Stimulated activated naive CD8-positive, alpha-beta T cell treated with anti-CD3 and anti-CD28 coated beads, Interleukin-15, amount 100 ng/mL, for 72 hours (primary cell): ENCODE measurements around the gene CLIC3.
A peak's percentile ranks its signal among the peaks of the same experiment; 100 is the strongest.

ENCODE experiments used
- ATAC-seq: fragments of 150-1000 bp; cut with Tn5 transposase; 2 replicates; pipeline ENCODE4 v1.10.0; 2021; ENCODE audit warnings: mild to moderate bottlenecking, moderate library complexity
- DNase-seq, 2 donors: peaks; one replicate each; pipeline ENCODE4 v3.0.0; 2021 to 2022
- H3K27ac Mint-ChIP-seq, 2 donors: one replicate each; pipeline ENCODE4 v1.8.0; 2022; ENCODE audit warnings: mild to moderate bottlenecking in 2 of 2, mixed read lengths in 2 of 2, moderate library complexity in 2 of 2
- H3K27me3 Mint-ChIP-seq: one replicate; pipeline ENCODE4 v1.8.0; 2022; ENCODE audit warnings: mixed read lengths
- H3K4me1 Mint-ChIP-seq: one replicate; pipeline ENCODE4 v1.8.0; 2022; ENCODE audit warnings: mild to moderate bottlenecking, mixed read lengths
- H3K4me3 Mint-ChIP-seq, 2 donors: one replicate each; pipeline ENCODE4 v1.8.0; 2022; ENCODE audit warnings: mild to moderate bottlenecking in 2 of 2, mixed read lengths in 2 of 2, moderate library complexity in 1 of 2
- H3K9me3 Mint-ChIP-seq, 2 donors: one replicate each; pipeline ENCODE4 v1.8.0; 2022; ENCODE audit warnings: mixed read lengths in 2 of 2

Gene CLIC3

DNA sequence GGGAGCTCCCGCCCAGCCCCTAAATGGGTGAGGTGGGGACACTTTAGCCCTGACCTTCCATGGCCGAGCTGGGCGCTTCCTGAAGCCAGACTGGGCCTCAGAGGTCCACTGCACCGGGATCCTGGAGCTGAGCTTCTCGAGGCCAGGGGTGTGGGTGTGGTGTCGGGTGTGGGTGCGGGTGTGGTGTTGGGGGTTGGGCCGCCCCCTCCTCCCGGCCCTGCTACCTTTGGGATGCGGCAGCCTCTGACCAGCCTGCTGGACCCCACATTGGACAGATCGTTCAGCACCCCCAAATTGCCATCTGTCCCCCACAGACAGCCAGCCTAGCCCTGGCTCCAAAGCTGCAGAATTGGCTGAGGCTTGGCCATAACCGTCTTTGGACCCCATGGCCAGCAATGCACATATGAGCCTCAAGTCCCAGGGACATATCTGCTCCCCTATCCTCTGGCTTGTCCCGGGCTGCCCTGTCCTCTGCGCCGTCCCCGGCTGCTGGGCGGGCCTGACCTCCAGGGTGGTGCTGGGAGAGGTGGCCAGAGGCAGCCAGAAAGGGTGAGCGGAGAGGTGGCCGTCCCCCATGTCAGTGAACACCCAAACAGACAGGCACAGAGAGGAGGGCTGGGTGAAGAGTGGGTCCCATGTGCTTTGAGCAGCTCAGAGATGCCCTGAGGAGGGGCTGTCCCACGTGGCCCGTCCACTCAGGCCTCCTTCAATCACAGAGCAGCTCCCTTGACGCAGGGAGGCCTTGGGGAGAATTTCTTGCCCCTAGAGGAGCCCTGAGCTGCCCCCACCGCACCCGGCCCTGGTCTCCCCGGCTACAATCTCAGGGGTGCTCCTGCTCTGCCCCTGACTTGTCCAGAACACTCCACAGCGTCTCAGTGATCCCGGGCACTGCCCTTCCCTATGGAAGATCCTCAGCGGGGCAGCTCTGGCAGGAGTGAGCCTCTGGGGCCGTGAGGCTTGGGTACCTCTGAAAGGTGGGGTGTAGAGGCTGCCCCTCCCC, 22.4 kb downstream of the CLIC3 start:
- Mint-ChIP-seq H3K27ac (no peak overlapping the region), H3K27me3 (no peaks in the 10 kb centered on the region), H3K4me3 (no peak overlapping the region), H3K4me1 (peaks cover 45% of the 10 kb centered on the region), H3K9me3 (no peaks in the 10 kb centered on the region)
- ATAC-seq (no peak), DNase-seq (no peak)

DNA sequence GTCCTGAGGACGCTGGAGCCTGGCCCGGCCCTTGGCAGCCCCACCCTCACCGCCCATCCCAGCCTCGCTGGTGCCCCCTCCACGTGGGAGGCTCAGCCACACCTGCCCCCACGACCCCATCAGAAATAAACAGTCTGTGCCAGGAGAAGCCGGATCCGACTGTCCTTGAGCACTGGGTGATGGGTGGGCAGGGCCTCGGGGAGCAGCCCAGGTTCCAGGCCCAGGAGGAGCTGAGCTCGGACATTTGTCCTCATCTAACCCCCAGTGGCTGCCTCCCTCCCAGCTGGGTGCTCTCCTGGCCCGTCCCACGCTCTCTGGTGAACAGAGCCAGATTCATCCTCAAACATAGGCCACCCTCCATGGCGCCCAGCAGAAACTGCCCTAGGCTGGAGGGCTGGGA, 23.6 kb downstream of the CLIC3 start:
- Mint-ChIP-seq H3K27ac (no peak overlapping the region), H3K27me3 (no peaks in the 10 kb centered on the region), H3K4me1 (peaks cover 45% of the 10 kb centered on the region), H3K9me3 (no peaks in the 10 kb centered on the region), H3K4me3 (no peak overlapping the region)
- ATAC-seq, result no peak
- no peak for DNase-seq

DNA sequence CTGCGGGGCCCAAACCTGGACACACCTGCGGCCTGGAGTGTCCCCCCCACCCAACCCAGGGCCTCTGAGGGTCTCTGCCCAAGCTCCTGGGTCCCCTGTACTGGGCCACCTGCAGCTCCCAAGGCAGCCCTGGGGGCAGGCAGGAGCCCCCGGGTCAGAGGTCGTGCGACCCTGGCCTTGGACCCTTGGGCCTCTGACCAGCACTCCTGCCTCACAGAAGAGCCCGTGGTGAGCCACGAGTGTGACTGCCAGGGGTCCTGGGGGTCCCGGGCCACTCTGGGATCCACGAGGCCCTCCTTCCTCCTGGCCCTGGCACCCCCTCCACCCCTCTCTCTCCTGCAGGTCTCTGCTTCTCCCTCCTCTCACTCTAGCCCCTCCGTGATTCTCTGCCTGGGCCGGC, 24.0 kb downstream of the CLIC3 start:
- Mint-ChIP-seq H3K27ac (no peak overlapping the region), H3K9me3 (no peaks in the 10 kb centered on the region), H3K27me3 (no peaks in the 10 kb centered on the region), H3K4me3 (no peak overlapping the region), H3K4me1 (peaks cover 41% of the 10 kb centered on the region)
- ATAC-seq, result no peak
- no peak for DNase-seq

DNA sequence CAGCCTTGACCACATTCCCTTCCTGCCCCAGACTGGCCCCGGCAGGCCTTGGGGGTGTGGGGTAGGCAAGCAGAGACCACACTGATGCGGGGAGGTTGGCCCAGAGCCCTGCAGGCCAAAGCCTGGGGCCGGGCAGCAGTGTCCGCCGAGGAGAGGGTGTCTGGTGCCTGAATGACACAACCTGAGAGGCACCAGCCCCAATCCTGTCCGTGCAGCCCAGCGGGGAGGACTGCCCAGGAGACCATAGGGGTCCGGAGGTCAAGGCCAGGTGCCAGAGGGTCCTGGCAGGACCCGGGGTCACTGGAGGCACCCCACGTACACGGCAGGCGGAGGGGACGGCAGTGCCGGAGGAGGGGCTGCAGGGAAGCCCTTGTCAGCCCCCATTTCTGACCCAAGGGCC, 24.6 kb downstream of the CLIC3 start:
- Mint-ChIP-seq H3K27ac (no peak overlapping the region), H3K4me1 (peaks cover 35% of the 10 kb centered on the region), H3K4me3 (no peak overlapping the region), H3K27me3 (no peaks in the 10 kb centered on the region), H3K9me3 (no peaks in the 10 kb centered on the region)
- DNase-seq (no peak), ATAC-seq (no peak)

DNA sequence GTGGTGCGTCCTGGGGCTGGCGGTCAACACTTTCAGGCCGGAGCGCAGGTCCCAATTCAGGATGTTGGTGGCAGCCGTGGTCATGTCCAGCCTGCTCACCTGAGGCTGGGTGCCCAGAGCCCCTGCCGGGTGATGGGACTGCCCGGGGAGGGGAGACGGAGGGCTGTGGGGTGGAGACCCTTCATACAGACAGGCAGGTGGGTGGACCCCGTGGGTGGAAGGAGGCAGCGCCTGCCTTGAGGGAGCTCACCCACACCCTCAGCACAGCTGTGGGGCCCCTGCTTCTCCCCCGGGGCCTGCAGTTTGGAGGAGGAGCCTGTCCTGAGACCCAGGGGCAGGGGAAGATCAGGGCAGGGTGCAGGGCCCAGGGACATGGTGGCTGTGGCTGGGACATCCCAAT, 26.0 kb downstream of the CLIC3 start:
- Mint-ChIP-seq H3K27me3 (no peaks in the 10 kb centered on the region), H3K4me1 (peaks cover 34% of the 10 kb centered on the region), H3K4me3 (no peak overlapping the region), H3K27ac (peak overlapping the region in 1 of 2 donors; percentile 8), H3K9me3 (no peaks in the 10 kb centered on the region)
- ATAC-seq, result no peak
- no peak for DNase-seq

DNA sequence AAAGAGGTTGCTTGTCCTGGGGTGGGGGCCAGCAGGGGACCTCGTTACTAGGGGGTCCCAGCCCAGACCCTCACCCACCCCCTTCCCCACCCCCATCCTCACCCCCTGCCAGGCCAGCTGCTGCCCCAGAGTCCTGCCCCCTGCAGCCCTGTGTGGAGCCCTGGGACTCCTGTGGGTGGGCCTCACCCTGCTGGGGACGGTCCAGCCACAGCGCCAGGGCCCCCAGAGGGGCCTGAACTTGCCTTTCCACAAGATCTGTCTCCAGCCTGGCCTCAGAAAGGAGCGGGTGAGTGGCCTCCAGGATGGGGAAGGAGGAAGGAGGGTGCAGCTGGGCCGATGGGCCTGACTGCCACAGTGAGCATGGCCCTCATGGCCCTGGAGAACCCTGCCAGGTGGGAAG, 26.6 kb downstream of the CLIC3 start:
- Mint-ChIP-seq H3K9me3 (no peaks in the 10 kb centered on the region), H3K27ac (no peak overlapping the region), H3K4me3 (no peak overlapping the region), H3K27me3 (no peaks in the 10 kb centered on the region), H3K4me1 (peaks cover 32% of the 10 kb centered on the region)
- no peak for ATAC-seq
- DNase-seq, result no peak

DNA sequence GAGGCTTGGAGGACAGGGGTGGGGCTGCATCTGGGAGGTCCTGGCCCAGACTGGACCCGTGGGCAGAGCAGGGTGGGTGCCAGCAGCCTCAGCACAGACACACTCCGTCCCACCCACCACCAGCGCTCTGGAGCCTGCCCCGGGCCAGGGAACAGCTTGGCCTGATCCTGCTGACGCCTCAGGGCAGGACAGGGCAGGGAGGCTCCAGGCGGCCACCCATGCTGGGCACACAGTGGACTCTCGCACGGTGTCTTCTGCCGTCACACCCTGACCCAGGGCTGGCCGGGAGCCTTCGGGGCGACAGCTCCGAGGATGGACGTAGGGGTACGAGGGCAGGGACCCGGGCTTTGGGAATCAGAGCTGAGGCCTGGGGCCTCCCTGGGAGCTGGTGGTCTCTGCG, 27.2 kb downstream of the CLIC3 start:
- peaks cover 35% of the 10 kb centered on the region for H3K4me1 Mint-ChIP-seq
- no peaks in the 10 kb centered on the region for H3K27me3 Mint-ChIP-seq
- H3K4me3 Mint-ChIP-seq, result no peak overlapping the region
- no peak for ATAC-seq
- DNase-seq, result no peak
- no peaks in the 10 kb centered on the region for H3K9me3 Mint-ChIP-seq
- no peak overlapping the region for H3K27ac Mint-ChIP-seq

DNA sequence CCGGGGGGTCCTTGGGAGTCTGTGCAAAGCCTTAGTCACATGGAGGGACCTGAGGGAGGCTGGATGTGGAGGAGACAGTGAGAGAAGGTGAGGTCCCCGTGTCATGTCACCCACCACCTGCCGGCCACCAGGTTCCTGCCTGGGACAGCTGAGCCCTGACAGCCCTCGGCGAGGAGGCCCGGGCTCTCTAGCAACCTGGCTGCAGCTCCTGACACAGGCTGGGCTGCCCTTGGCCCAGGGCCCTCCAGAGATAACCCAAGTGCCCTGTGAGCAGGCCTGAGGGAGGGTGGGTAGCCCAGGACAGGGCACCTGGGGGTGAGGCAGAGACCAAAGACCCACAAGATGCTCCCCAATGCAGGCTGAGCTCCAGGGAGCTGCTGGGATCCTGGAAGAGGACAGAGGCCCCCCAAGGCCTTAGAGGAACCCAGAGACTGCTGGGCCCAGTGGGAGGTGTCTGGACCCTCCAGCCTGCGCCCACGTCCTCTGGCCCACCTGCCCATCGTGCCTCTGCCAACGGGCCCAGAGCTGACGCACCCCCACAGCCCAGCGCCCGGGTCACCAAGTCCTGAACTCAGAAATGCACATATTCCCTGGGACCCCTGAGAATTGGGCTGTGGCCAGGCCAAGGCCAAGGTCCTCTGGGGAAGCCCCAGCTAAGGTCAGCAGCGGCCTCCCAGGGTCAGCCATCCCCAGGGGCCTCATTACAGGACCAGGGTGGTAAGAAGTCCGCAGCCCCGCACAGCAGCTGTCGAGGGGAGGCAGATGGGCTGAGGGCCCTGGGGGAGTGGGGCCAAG, 27.8 kb downstream of the CLIC3 start:
- DNase-seq (no peak), ATAC-seq (no peak)
- no peaks in the 10 kb centered on the region for H3K27me3 Mint-ChIP-seq
- H3K27ac Mint-ChIP-seq, result no peak overlapping the region
- no peaks in the 10 kb centered on the region for H3K9me3 Mint-ChIP-seq
- H3K4me1 Mint-ChIP-seq, result peaks cover 32% of the 10 kb centered on the region
- no peak overlapping the region for H3K4me3 Mint-ChIP-seq

DNA sequence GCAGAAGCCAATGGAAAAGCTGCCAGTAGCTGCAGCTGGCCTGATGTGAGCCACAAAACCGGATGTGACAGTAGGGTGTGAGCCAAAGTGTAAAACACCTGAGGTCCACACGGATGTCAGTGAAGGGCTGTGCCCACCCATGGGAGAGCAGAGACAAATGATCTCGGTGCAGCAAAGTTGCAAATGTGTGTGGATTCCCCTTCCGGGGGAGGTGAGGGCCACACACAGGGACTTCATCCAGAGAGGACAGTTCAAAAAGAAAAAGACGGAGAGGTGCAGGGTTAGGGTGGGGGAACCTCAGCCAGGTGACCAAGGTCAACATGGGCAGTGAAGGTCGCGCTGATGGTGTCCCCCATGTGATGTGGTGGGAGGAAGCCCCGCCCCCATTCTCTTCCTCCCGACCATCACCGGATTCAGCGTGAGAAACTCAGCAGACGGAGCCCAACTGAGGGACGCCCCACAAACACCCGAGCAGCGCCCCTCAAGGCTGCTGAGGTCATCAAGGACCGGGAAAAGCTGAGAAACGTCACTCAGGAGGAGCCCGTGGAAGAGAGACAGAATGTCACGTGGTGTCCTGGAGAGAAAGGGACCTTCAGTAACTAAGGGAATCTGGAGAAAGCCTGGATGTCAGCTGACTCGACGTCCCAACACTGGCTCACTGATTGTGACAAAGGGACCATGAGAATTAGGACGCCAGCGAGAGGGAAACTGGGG, 30.4 kb downstream of the CLIC3 start:
- peak; percentile 73 for ATAC-seq
- Mint-ChIP-seq H3K4me1 (peaks cover 51% of the 10 kb centered on the region), H3K9me3 (no peaks in the 10 kb centered on the region), H3K27ac (peak overlapping the region in 1 of 2 donors; percentile 86), H3K4me3 (peak overlapping the region; percentile 72 to 78), H3K27me3 (no peaks in the 10 kb centered on the region)
- DNase-seq, result no peak

DNA sequence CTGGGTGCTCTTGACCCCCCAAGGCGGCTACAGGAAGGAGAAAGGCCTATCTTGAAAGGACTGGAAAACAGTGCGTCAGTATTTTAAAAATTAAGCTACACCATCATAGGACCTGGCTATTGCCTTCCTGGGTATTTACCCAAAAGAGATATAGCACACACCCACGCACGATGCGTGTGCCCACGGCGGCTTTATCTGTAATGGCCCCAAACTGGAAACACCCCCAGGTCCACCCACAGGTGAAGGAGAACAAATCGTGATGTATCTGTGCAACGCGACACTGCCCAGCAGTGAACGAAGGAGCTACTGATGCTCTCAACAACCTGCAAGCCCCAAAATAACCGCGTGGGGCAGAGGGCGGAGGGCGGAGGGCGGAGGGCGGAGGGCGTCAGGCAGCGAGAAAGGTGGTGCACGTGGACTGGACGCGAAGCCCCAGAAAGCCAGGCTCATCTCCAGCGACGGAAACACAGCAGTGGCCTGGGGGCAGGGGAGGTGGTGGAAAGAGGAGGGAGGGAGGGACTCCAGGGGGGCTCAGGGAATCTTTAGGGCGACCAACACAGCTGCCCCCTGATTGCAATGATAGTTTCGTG, 31.4 kb downstream of the CLIC3 start:
- no peaks in the 10 kb centered on the region for H3K27me3 Mint-ChIP-seq
- peaks cover 54% of the 10 kb centered on the region for H3K4me1 Mint-ChIP-seq
- DNase-seq, result no peak
- H3K27ac Mint-ChIP-seq, result no peak overlapping the region
- no peak overlapping the region for H3K4me3 Mint-ChIP-seq
- ATAC-seq, result no peak
- H3K9me3 Mint-ChIP-seq, result no peaks in the 10 kb centered on the region

DNA sequence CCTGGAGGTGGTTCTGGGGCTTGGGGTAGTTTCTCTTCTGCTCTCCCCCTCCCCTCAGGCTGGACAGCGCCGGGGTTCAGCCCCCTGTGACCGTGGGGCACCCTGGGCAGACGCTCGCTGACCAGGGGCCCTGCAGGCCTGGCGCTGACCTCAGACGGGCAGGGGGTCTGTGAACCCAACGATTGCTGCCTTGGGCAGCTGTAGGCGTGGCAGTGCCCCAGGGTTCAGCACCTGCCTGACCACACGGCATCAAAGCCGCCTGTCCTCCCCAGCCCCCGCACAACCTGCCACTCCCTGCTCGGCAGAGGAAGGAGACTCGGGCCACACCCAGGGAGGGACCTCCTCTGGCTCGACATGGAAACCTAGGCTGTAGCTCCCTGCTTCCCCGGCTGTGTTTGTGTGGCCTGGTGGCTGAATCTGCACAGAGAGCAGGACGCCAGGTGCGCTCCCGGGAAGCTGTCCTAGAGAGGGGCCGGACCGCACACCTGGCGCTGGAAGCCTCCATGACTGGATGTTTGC, 32.1 kb downstream of the CLIC3 start:
- Mint-ChIP-seq H3K4me1 (peaks cover 59% of the 10 kb centered on the region), H3K4me3 (no peak overlapping the region), H3K27ac (no peak overlapping the region), H3K9me3 (no peaks in the 10 kb centered on the region), H3K27me3 (no peaks in the 10 kb centered on the region)
- ATAC-seq (no peak), DNase-seq (no peak)

DNA sequence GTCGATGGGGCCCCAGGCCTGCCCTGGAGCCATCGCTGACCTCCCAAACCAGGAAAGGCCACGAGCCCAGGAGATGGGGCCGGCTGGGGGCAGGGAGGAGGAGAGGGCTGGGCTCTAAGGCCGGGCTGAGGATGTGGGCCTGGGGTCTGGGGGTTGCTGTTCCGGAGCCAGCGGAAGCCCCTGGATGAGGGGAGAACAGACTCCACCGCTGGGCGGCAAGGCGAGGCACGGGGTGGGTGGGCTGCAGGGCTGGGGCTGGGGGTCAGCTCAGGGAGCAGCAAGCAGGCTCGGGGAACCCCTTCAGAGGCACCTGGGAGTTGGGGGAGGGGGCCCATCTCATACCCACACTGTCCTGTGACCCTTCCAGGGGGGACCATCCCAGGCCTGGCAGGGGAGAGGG, 32.6 kb downstream of the CLIC3 start:
- no peak overlapping the region for H3K4me3 Mint-ChIP-seq
- ATAC-seq (peak; percentile 15), DNase-seq (no peak)
- peaks cover 64% of the 10 kb centered on the region for H3K4me1 Mint-ChIP-seq
- H3K27ac Mint-ChIP-seq, result no peak overlapping the region
- no peaks in the 10 kb centered on the region for H3K9me3 Mint-ChIP-seq
- no peaks in the 10 kb centered on the region for H3K27me3 Mint-ChIP-seq

DNA sequence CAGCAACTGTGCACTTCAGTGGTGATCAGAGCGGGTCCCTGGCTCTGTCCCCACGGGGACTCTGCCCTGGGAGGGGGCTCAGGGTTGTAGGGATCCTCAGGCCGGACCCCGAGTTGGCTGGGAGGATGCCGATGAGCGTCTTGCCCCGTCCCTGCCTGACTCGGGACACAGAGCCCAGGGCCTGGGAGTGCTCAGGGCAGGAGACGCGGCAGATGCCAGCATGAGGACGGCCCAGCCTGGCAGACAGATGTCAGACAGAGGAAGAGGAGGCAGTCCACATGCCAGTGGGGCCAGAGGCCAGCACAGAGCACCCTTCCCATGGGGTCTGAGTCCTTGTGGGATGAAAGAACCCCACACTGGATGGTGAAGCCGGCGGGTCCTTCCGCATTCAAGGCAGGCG, 33.0 kb downstream of the CLIC3 start:
- H3K27me3 Mint-ChIP-seq, result no peaks in the 10 kb centered on the region
- no peaks in the 10 kb centered on the region for H3K9me3 Mint-ChIP-seq
- no peak overlapping the region for H3K4me3 Mint-ChIP-seq
- no peak for ATAC-seq
- peaks cover 68% of the 10 kb centered on the region for H3K4me1 Mint-ChIP-seq
- H3K27ac Mint-ChIP-seq, result peak overlapping the region in 1 of 2 donors; percentile 19
- no peak for DNase-seq

DNA sequence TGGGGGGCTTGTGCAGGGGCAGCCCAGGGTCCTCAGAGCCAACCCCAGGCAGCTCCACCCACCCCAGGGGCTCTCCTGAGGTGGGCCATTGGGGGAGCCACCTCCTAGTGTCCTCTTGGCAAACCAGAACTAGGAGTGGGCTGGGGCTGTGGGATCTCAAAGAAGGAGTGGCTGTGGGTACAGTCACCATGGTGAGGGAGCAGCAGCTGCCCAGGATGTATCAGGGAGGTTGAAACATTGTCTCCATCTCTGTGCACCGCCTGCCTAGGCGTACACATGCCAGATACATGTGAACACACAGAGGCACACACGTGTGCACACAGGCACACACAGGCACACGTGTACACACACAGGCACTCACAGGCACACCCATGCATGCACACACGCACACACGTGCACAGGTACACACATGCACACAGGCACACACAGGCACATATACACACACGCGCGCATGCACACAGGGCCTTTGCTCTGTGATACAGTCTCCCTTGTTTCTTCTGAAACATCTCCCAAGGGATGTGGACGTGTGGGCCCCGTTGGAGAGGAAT, 33.6 kb downstream of the CLIC3 start:
- no peak overlapping the region for H3K27ac Mint-ChIP-seq

DNA sequence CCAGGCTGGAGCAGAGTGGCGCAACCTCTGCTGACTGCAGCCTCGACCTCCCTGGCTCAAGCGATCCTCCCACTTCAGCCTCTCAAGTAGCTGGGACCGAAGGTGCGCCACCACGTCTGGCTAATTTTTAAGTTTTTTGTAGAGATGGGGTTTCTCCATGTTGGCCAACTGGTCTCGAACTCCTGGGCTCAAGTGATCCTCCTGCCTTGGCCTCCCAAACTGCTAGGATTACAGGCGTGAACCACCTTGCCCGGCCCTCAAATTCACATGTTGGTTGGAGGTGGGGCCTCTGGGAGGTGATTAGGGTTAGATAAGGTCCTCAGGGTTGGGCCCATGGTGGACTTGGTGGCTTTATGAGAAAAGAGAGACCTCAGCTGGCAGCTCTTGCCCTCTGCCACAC, 34.2 kb downstream of the CLIC3 start:
- ATAC-seq, result no peak
- Mint-ChIP-seq H3K9me3 (no peaks in the 10 kb centered on the region), H3K27ac (no peak overlapping the region), H3K4me1 (peaks cover 70% of the 10 kb centered on the region), H3K4me3 (no peak overlapping the region), H3K27me3 (no peaks in the 10 kb centered on the region)
- DNase-seq, result no peak

More for the DNA sequence above, 33.6 kb downstream of the CLIC3 start:
- no peak overlapping the region for H3K4me3 Mint-ChIP-seq
- no peak for DNase-seq
- ATAC-seq, result no peak
- no peaks in the 10 kb centered on the region for H3K9me3 Mint-ChIP-seq
- no peaks in the 10 kb centered on the region for H3K27me3 Mint-ChIP-seq
- peaks cover 70% of the 10 kb centered on the region for H3K4me1 Mint-ChIP-seq
